ENCODE measurements around the gene PEX16. TPM values are rescaled to one million over a fixed set of nuclear protein-coding genes. Genes with fewer than 3 reads are reported as not detected.

Gene PEX16
- total and polyA plus RNA-seq, 9 of the 15 experiments (the other 6 are each of a cell fraction or from before 2014, with no cell fraction given): 1.5 to 43.9 (median 14.6) TPM

DNA sequence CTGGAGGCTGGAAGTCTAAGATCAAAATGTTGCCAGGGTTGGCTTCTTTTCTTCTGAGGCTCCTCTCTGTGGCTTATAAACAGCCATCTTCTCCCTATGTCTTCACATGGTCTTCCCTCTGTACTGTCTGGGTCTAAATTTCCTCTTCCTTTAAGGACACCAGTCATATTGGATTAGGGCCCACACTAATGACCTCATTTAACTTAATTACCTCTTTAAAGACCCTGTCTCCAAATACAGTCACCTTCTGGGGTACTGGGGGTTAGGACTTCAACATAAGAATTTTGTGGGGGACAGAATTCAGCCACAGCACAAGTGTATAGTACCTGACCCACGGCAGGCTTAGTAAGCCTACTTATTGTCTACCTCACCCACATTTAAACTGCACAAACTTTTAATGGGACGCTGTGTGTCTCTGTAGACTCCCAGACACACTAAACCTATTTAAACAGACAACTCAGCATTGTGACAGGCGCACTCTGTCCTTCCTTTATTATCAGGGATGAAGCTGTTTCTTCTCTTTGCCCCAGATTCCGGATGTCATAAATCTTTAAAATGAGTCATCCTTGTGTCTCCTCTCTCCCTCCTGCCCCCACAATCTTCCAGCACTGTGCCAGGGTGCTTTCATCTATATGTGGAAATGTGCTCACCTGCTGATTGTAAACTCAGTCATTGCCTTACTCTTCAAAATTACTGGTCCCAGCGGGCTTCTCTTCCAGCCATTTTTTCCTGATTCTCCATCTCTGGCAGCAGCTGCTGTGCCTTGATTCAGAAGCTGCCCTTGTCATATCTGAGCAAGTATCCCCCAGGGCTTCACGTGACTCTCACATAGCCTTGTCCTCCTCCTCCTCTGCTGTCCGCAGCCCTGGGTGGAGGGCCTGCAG lies 37.6 kb downstream of the PEX16 start (continued):
- TF ChIP-seq, protein P1, sequence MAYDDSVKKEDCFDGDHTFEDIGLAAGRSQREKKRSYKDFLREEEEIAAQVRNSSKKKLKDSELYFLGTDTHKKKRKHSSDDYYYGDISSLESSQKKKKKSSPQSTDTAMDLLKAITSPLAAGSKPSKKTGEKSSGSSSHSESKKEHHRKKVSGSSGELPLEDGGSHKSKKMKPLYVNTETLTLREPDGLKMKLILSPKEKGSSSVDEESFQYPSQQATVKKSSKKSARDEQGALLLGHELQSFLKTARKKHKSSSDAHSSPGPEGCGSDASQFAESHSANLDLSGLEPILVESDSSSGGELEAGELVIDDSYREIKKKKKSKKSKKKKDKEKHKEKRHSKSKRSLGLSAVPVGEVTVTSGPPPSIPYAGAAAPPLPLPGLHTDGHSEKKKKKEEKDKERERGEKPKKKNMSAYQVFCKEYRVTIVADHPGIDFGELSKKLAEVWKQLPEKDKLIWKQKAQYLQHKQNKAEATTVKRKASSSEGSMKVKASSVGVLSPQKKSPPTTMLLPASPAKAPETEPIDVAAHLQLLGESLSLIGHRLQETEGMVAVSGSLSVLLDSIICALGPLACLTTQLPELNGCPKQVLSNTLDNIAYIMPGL (CRISPR knock-in tag; IDR thresholded peaks at IDR 0.05): no peak
- peak; percentile 92 for TF ChIP-seq ARID1B (IDR thresholded peaks at IDR 0.05)
- peak; percentile 90 for TF ChIP-seq USF1 (CRISPR knock-in tag; IDR thresholded peaks at IDR 0.05)
- no peak for TF ChIP-seq EHMT2 (IDR thresholded peaks at IDR 0.05)
- no peak for TF ChIP-seq STAT6 (CRISPR knock-in tag; IDR thresholded peaks at IDR 0.05)
- TF ChIP-seq ZNF124 (CRISPR knock-in tag; IDR thresholded peaks at IDR 0.05): no peak
- peak; percentile 38; the same call in 1 of the 2 replicates for TF ChIP-seq STAT5A (IDR thresholded peaks at IDR 0.05; ENCODE audit: borderline replicate concordance, low read length)
- 0 out of 2 replicates have a peak, but pooled peaks have one; percentile 45 for TF ChIP-seq ZNF584 (CRISPR knock-in tag; IDR thresholded peaks at IDR 0.05; ENCODE audit: low read depth)
- TF ChIP-seq TEAD4 (IDR thresholded peaks at IDR 0.05; ENCODE audit: low read length): peak; percentile 72
- no peak for TF ChIP-seq TEAD4 (CRISPR knock-in tag; IDR thresholded peaks at IDR 0.05; ENCODE audit: borderline replicate concordance)
- TF ChIP-seq ZNF197 (CRISPR knock-in tag; IDR thresholded peaks at IDR 0.05; ENCODE audit: low read depth): peak; percentile 31; the same call in 1 of the 2 replicates
- peak; percentile 78 for TF ChIP-seq EGR1 (conservative IDR thresholded peaks at IDR 0.05)
- no peak for TF ChIP-seq ZNF239 (CRISPR knock-in tag; IDR thresholded peaks at IDR 0.05)
- no peak for TF ChIP-seq RBBP5 (IDR thresholded peaks at IDR 0.05; ENCODE audit: borderline replicate concordance, insufficient read depth, low read length, poor library complexity, severe bottlenecking)
- no peak for TF ChIP-seq ZNF347 (CRISPR knock-in tag; IDR thresholded peaks at IDR 0.05; ENCODE audit: low read depth)
- TF ChIP-seq ZNF766 (CRISPR knock-in tag; conservative IDR thresholded peaks at IDR 0.05): no peak
- TF ChIP-seq ZKSCAN3 (CRISPR knock-in tag; IDR thresholded peaks at IDR 0.05): no peak
- TF ChIP-seq ZNF41 (CRISPR knock-in tag; conservative IDR thresholded peaks at IDR 0.05): no peak
- no peak for TF ChIP-seq ZNF354B (CRISPR knock-in tag; IDR thresholded peaks at IDR 0.05)
- TF ChIP-seq XRCC5 (IDR thresholded peaks at IDR 0.05; ENCODE audit: low read depth, low read length): no peak
- TF ChIP-seq BHLHE40 (IDR thresholded peaks at IDR 0.05; ENCODE audit: low read length): peak; percentile 79

All from K562 (cell line).